T-cell (primary cell): Measurements from ENCODE around the gene PRIM2. TPM values are rescaled to one million over a fixed set of nuclear protein-coding genes. Genes with fewer than 3 reads are reported as not detected.
"Not testable (repeated sequence)": the region's sequence is repeated elsewhere in the genome, so short reads cannot be mapped to it uniquely, and the experiment has no call there.

ENCODE experiments used
- ATAC-seq, 4 experiments: fragments of 200-7000 bp in 3 of 4; fragments of 150-1000 bp in 1 of 4; cut with Tn5 transposase; replicated peaks in 1 of 4; 1 replicate in 3 of 4; 2 replicates in 1 of 4; pipeline ENCODE4 v1.10.0; 2021; ENCODE audit warnings: moderate library complexity in 3 of 4, mild to moderate bottlenecking in 2 of 4, moderate number of reproducible peaks in 1 of 4
- CTCF ChIA-PET, 2 donors: fragments of 300-600 bp; sonication (Branson Sonifier 250); formaldehyde crosslinking; loops; one replicate each; lab custom pipeline; 2022; ENCODE audit warnings: antibody characterized with exemption in 2 of 2; lab: Charles Lee
- POLR2A ChIA-PET, 2 donors: fragments of 300-600 bp; sonication (Branson Sonifier 250); formaldehyde crosslinking; loops; one replicate each; lab custom pipeline; 2022; ENCODE audit warnings: antibody characterized with exemption in 2 of 2; lab: Charles Lee
- DNase-seq, 35 experiments: peaks; one replicate each; pipeline versions ENCODE4 v3.0.0 to v3.0.0-alpha.2; 2013 to 2023
- H3K27ac ChIP-seq: one replicate; pipeline ENCODE4 v1.5.1; 2013; ENCODE audit warnings: low read length
- H3K27me3 ChIP-seq, 2 experiments: replicated peaks in 1 of 2; 1 replicate in 1 of 2; 2 replicates in 1 of 2; pipeline versions ENCODE4 v1.6.1 to v1.7.0; 2013; ENCODE audit warnings: low read length in 1 of 2, mixed read lengths in 1 of 2; ENCODE audit not compliant: control insufficient read depth in 2 of 2, insufficient read depth in 2 of 2; ENCODE audit errors: extremely low read depth in 1 of 2
- H3K36me3 ChIP-seq, 2 donors: 1 replicate in 1 of 2; 2 replicates in 1 of 2; pipeline versions ENCODE4 v1.6.1 to v1.7.0; 2013; ENCODE audit warnings: low read length in 1 of 2; ENCODE audit not compliant: control insufficient read depth in 2 of 2, insufficient read depth in 1 of 2; ENCODE audit errors: extremely low read depth in 1 of 2
- H3K4me1 ChIP-seq, 2 experiments: 1 replicate in 1 of 2; 2 replicates in 1 of 2; pipeline versions ENCODE4 v1.6.1 to v1.7.0; 2013; ENCODE audit warnings: low read length in 2 of 2, mixed read lengths in 1 of 2; ENCODE audit not compliant: insufficient read depth in 2 of 2, control insufficient read depth in 1 of 2; ENCODE audit errors: extremely low read depth in 1 of 2
- H3K4me3 ChIP-seq, 2 donors: 1 replicate in 1 of 2; 2 replicates in 1 of 2; pipeline versions ENCODE4 v1.5.1 to v1.7.0; 2013; ENCODE audit warnings: mild to moderate bottlenecking in 2 of 2, low read length in 1 of 2, moderate library complexity in 1 of 2; ENCODE audit not compliant: control insufficient read depth in 1 of 2; ENCODE audit errors: extremely low read depth in 1 of 2
- H3K9me3 ChIP-seq: 2 replicates; pipeline ENCODE4 v1.7.0; 2013
- H3K27ac Mint-ChIP-seq, 2 donors: one replicate each; pipeline ENCODE4 v1.8.0; 2020 to 2021; ENCODE audit warnings: mild to moderate bottlenecking in 2 of 2, mixed read lengths in 2 of 2
- H3K27me3 Mint-ChIP-seq, 2 donors: one replicate each; pipeline ENCODE4 v1.8.0; 2021 to 2022; ENCODE audit warnings: mixed read lengths in 2 of 2
- H3K36me3 Mint-ChIP-seq: one replicate; pipeline ENCODE4 v1.8.0; 2021; ENCODE audit warnings: mixed read lengths
- H3K4me1 Mint-ChIP-seq, 3 donors: one replicate each; pipeline ENCODE4 v1.8.0; 2020 to 2022; ENCODE audit warnings: mixed read lengths in 3 of 3, mild to moderate bottlenecking in 1 of 3
- H3K4me3 Mint-ChIP-seq, 3 donors: one replicate each; pipeline ENCODE4 v1.8.0; 2020 to 2022; ENCODE audit warnings: mild to moderate bottlenecking in 3 of 3, mixed read lengths in 3 of 3, moderate library complexity in 3 of 3
- H3K9me3 Mint-ChIP-seq, 3 donors: one replicate each; pipeline ENCODE4 v1.8.0; 2020 to 2022; ENCODE audit warnings: mixed read lengths in 3 of 3
- WGBS: methylation state at CpG from one replicate; pipeline ENCODE4 v1.1.5; 2013; ENCODE audit warnings: missing lambda C conversion rate; ENCODE audit not compliant: insufficient coverage; 5-methylcytosine and 5-hydroxymethylcytosine counted together
- total RNA-seq, 35 experiments: library from RNA in 6 of 35; stranded (reverse) in 6 of 35; fragments of 120-200 nt in 1 of 35; gene quantifications; one replicate each; pipeline versions ENCODE4 v1.2.1 to v1.2.4 and lab custom pipeline; 2013 to 2026

Gene PRIM2
- total RNA-seq, 5 donors from 2014 or later (not counting 1 experiment from before 2014, with no cell fraction given) = 11.5 to 17.9 (median 12.0) TPM

- no peak for DNase-seq
- ATAC-seq = no peak
- Histone ChIP-seq H3K27ac (no peak overlapping the region), H3K4me1 (no peaks in the 10 kb centered on the region), H3K4me3 (no peak overlapping the region), H3K36me3 (no peaks in the 10 kb centered on the region), H3K9me3 (no peaks in the 10 kb centered on the region), H3K27me3 (peaks cover 0 to 6% of the 10 kb centered on the region in 2 experiments)
- Mint-ChIP-seq H3K27ac (no peak overlapping the region), H3K4me3 (no peak overlapping the region), H3K36me3 (no peaks in the 10 kb centered on the region), H3K4me1 (no peaks in the 10 kb centered on the region), H3K27me3 (peaks cover 14 to 15% of the 10 kb centered on the region in 2 donors), H3K9me3 (no peaks in the 10 kb centered on the region)
- POLR2A ChIA-PET = interaction anchor here in 1 of 2 donors (0.6 kb wide), 1 partner anchor 89 kb away, joined by 4 read pairs; no protein-coding TSS in a partner anchor
- no CpG with 5 or more reads among the region's 2 CpGs for WGBS
- CTCF ChIA-PET = interaction anchor here in 1 of 2 donors (1.3 kb wide), 1 partner anchor 401 kb away, joined by 3 read pairs; no protein-coding TSS in a partner anchor
Observed at GRCh38 chr6:57305761-57306160, 11.7 kb upstream of the PRIM2 start.

GRCh38 chr6:57306273-57306672 is 11.2 kb upstream of the PRIM2 start:
- peaks cover 0 to 6% of the 10 kb centered on the region in 2 experiments for H3K27me3 ChIP-seq
- H3K4me1 Mint-ChIP-seq = no peaks in the 10 kb centered on the region
- H3K27me3 Mint-ChIP-seq = peaks cover 14 to 15% of the 10 kb centered on the region in 2 donors
- H3K27ac ChIP-seq = no peak overlapping the region
- no peaks in the 10 kb centered on the region for H3K4me1 ChIP-seq
- no peaks in the 10 kb centered on the region for H3K9me3 ChIP-seq
- H3K4me3 Mint-ChIP-seq = no peak overlapping the region
- DNase-seq = no peak
- WGBS = 83% methylated on average over 1 of the region's 5 CpGs
- no peaks in the 10 kb centered on the region for H3K9me3 Mint-ChIP-seq
- H3K36me3 Mint-ChIP-seq = no peaks in the 10 kb centered on the region
- CTCF ChIA-PET = interaction anchor here in 1 of 2 donors (1.3 kb wide), 1 partner anchor 402 kb away, joined by 3 read pairs; no protein-coding TSS in a partner anchor
- POLR2A ChIA-PET = no interaction called here
- no peaks in the 10 kb centered on the region for H3K36me3 ChIP-seq
- no peak overlapping the region for H3K4me3 ChIP-seq
- H3K27ac Mint-ChIP-seq = no peak overlapping the region
- no peak for ATAC-seq

GRCh38 chr6:57307850-57308249 is 9.6 kb upstream of the PRIM2 start:
- Histone ChIP-seq H3K9me3 (no peaks in the 10 kb centered on the region), H3K27ac (no peak overlapping the region), H3K4me1 (no peaks in the 10 kb centered on the region), H3K27me3 (peaks cover 0 to 12% of the 10 kb centered on the region in 2 experiments), H3K36me3 (no peaks in the 10 kb centered on the region), H3K4me3 (no peak overlapping the region)
- DNase-seq (no peak), ATAC-seq (no peak)
- H3K4me3 Mint-ChIP-seq = no peak overlapping the region
- H3K27me3 Mint-ChIP-seq = peaks cover 14 to 20% of the 10 kb centered on the region in 2 donors
- H3K4me1 Mint-ChIP-seq = no peaks in the 10 kb centered on the region
- WGBS = no CpG with 5 or more reads among the region's 1 CpG
- no peaks in the 10 kb centered on the region for H3K9me3 Mint-ChIP-seq
- H3K36me3 Mint-ChIP-seq = no peaks in the 10 kb centered on the region
- no peak overlapping the region for H3K27ac Mint-ChIP-seq
- ChIA-PET CTCF (no interaction called here), POLR2A (no interaction called here)

- peaks cover 0 to 11% of the 10 kb centered on the region in 2 experiments for H3K27me3 ChIP-seq
- H3K27ac Mint-ChIP-seq, POLR2A ChIA-PET, H3K9me3 ChIP-seq, H3K4me1 ChIP-seq, H3K27ac ChIP-seq, H3K36me3 ChIP-seq, ATAC-seq, CTCF ChIA-PET, H3K9me3 Mint-ChIP-seq, H3K36me3 Mint-ChIP-seq, H3K4me3 ChIP-seq, H3K4me1 Mint-ChIP-seq, H3K4me3 Mint-ChIP-seq, DNase-seq: not testable (repeated sequence)
- WGBS = no CpG with 5 or more reads among the region's 3 CpGs
- H3K27me3 Mint-ChIP-seq = peaks cover 14 to 22% of the 10 kb centered on the region in 2 donors
Observed at GRCh38 chr6:57308755-57309154, 8.7 kb upstream of the PRIM2 start.

- H3K9me3 Mint-ChIP-seq, H3K4me3 Mint-ChIP-seq, H3K4me1 ChIP-seq, H3K27ac ChIP-seq, H3K9me3 ChIP-seq, POLR2A ChIA-PET, H3K27ac Mint-ChIP-seq, H3K36me3 ChIP-seq, H3K36me3 Mint-ChIP-seq, CTCF ChIA-PET, H3K4me3 ChIP-seq, ATAC-seq, DNase-seq, H3K4me1 Mint-ChIP-seq: not testable (repeated sequence)
- WGBS = 96% methylated on average over 11 of the region's 21 CpGs
- peaks cover 0 to 17% of the 10 kb centered on the region in 2 experiments for H3K27me3 ChIP-seq
- H3K27me3 Mint-ChIP-seq = peaks cover 10 to 18% of the 10 kb centered on the region in 2 donors
Observed at GRCh38 chr6:57310095-57310816, 7.2 kb upstream of the PRIM2 start.

- whole genome bisulfite sequencing = 87% methylated on average over 3 of the region's 24 CpGs
- peaks cover 0 to 17% of the 10 kb centered on the region in 2 experiments for H3K27me3 ChIP-seq
- Mint-ChIP-seq H3K9me3 (no peaks in the 10 kb centered on the region), H3K27ac (no peak overlapping the region), H3K27me3 (peaks cover 10 to 18% of the 10 kb centered on the region in 2 donors), H3K4me3 (no peak overlapping the region), H3K36me3 (no peaks in the 10 kb centered on the region), H3K4me1 (no peaks in the 10 kb centered on the region)
- H3K27ac ChIP-seq = no peak overlapping the region
- no peaks in the 10 kb centered on the region for H3K9me3 ChIP-seq
- CTCF ChIA-PET = no interaction called here
- H3K36me3 ChIP-seq = no peaks in the 10 kb centered on the region
- H3K4me1 ChIP-seq = no peaks in the 10 kb centered on the region
- no peak overlapping the region for H3K4me3 ChIP-seq
- POLR2A ChIA-PET = no interaction called here
- ATAC-seq (no peak), DNase-seq (no peak)
Observed at GRCh38 chr6:57310817-57311157, 6.6 kb upstream of the PRIM2 start.
